Hepatocyte (in vitro differentiated cells): Measurements from ENCODE around the gene FRS2.

ENCODE experiments used
- CTCF ChIP-seq: fragments of 200-600 bp; sonication (generic); IDR thresholded peaks from 2 replicates; pipeline ENCODE4 v1.5.1; 2016; ENCODE audit warnings: antibody characterized with exemption, mild to moderate bottlenecking; ENCODE audit not compliant: poor library complexity
- EZH2 ChIP-seq: fragments of 200-600 bp; sonication (generic); IDR thresholded peaks from 2 replicates; pipeline ENCODE4 v1.6.1; 2016; ENCODE audit warnings: antibody characterized with exemption, mild to moderate bottlenecking, borderline replicate concordance
- EZH2phosphoT487 ChIP-seq: fragments of 200-600 bp; sonication (generic); IDR thresholded peaks from one replicate; pipeline ENCODE4 v1.6.1; 2018; ENCODE audit warnings: antibody characterized with exemption, mild to moderate bottlenecking, low read depth, moderate library complexity; ENCODE audit not compliant: unreplicated experiment, severe bottlenecking

GRCh38 chr12:69610126-69610525 lies 139.9 kb downstream of the FRS2 start:
- TF ChIP-seq CTCF = no peak
- no peak for TF ChIP-seq EZH2
- TF ChIP-seq EZH2phosphoT487 = no peak
